Superior temporal gyrus (tissue), 1 donor: Measurements from ENCODE around the gene HPS1.

Experiments
- DNase-seq: peaks from one replicate; pipeline ENCODE4 v3.0.0-alpha.2; 2016; ENCODE audit errors: extremely low spot score

The HPS1 gene

DNA sequence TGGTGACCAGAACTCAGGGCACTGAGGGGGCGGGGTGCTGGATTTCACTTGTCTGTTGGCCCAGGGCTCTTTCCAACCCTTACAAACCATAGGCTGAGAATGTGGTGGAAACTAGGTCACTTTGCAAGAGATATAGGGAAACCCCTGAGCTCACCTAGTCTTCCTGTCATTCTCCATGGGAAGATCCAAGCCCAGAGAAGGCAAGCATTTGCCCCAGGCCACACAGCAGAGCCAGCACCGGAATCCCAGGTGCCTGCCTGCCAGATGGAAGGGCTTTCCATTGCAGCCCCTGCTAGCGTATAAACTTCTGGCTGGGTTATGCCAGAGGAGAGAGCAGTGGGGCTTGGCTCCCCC, 32.2 kb downstream of the HPS1 start:
- DNase-seq = no peak

DNA sequence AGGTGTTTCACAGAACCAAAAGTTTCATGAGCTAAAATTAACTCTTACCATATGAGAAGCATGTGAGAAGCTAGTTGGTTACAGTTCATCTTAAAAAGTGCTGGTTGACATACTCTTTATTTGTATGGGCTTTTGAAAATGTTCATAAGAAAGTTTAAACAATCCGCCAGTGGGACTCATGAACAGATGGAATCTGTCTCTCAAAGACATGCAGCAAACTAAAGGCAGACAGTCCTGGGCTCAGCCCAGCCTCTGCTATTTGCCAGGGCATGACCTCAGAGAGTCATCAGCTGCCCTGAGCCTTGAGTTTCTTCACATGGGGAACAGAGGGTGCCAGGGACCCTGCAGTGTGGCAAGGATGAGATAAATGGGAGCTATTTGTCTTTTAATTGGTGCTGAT, 35.0 kb downstream of the HPS1 start:
- no peak for DNase-seq

- DNase-seq = no peak
Observed at GRCh38 chr10:98411166-98411565, 35.6 kb downstream of the HPS1 start.

GRCh38 chr10:98410759-98411158, 36.0 kb downstream of the HPS1 start:
- DNase-seq = no peak

GRCh38 chr10:98410135-98410743, 36.5 kb downstream of the HPS1 start:
- no peak for DNase-seq

- no peak for DNase-seq
Observed at GRCh38 chr10:98408799-98409198, 37.9 kb downstream of the HPS1 start.

- DNase-seq = no peak
Observed at GRCh38 chr10:98407744-98408241, 38.9 kb downstream of the HPS1 start.

- no peak for DNase-seq
Observed at GRCh38 chr10:98407017-98407743, 39.6 kb downstream of the HPS1 start.

- peak; percentile 47 for DNase-seq
Observed at GRCh38 chr10:98405422-98405821, 41.3 kb downstream of the HPS1 start.

GRCh38 chr10:98404571-98405359, 42.0 kb downstream of the HPS1 start:
- DNase-seq = no peak

DNA sequence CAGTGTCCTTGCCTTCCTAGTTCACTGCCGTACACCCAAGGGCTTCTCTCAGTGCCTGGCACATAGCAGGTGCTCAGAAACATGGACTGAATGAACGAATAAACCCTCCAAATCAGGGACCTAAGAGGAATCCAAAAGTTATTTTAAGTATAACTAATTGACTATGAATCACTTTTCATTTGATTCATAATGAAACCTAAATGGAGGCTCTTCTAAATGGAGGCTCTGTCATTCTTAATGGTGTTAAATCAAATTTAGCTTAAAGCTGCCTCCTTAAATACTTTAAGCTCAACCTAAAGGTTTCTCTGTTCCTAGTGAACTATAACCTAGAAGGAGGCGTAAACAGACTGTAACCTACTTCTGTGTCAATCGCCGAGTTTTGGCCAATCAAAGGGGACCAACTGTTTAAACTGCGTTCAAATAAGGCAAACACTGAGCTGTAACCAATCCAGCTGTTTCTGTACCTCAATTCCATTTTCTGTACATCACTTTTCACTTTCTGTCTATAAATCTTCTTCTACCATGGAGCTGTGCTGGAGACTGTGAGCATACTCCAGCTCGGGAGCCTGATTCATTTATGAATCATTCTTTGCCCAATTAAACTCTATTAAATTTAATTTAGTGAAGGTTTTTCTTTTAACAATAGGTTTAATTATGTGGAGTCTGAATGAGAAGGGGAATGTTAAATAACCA, 42.8 kb downstream of the HPS1 start:
- DNase-seq = no peak

- DNase-seq = no peak
Observed at GRCh38 chr10:98402931-98403718, 43.6 kb downstream of the HPS1 start.

DNA sequence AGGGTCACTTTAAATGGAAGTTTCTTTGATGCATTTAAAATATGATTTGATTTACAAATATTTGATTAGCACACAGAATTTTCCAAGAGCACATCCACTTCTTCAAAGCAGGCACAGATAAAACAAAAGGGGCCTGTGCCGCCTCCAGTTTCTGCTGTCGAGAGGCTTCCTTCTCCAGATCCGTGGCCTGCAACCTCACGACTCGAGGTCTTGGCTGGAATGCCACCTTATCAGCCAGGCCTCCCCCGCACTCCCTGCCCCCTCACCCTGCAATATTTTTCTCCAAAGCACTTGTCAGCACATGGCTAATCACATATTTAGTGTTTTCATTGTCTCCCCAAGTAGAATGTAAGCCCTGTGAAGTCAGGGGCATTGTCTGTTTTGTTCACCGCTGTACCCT, 44.3 kb downstream of the HPS1 start:
- no peak for DNase-seq

- DNase-seq = no peak
Observed at GRCh38 chr10:98400482-98400881, 46.3 kb downstream of the HPS1 start.

DNA sequence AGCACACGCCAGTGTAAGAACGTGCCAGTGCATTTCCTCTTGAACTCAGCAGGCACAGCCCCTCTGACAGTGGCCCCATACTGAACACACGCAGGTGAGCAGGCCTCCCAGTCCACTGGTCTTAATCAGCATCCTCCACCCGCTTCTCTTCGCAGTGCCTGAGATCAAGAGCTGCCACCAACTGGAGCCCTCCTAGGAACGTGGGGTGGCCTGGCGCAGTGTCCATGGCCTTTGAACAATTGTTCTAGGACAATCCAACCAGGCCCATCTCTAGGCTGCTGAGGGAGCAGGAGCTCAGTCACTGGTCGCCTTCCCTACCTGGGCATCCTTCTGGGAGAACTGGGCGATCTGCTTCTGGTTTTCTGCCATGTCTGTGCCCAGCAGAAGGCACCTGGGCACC, 47.0 kb downstream of the HPS1 start:
- DNase-seq = no peak

GRCh38 chr10:98397089-98397600, 49.6 kb downstream of the HPS1 start:
- no peak for DNase-seq

GRCh38 chr10:98396096-98397063, 50.4 kb downstream of the HPS1 start:
- DNase-seq = no peak

- DNase-seq = no peak
Observed at GRCh38 chr10:98394851-98395440, 51.8 kb downstream of the HPS1 start.

DNA sequence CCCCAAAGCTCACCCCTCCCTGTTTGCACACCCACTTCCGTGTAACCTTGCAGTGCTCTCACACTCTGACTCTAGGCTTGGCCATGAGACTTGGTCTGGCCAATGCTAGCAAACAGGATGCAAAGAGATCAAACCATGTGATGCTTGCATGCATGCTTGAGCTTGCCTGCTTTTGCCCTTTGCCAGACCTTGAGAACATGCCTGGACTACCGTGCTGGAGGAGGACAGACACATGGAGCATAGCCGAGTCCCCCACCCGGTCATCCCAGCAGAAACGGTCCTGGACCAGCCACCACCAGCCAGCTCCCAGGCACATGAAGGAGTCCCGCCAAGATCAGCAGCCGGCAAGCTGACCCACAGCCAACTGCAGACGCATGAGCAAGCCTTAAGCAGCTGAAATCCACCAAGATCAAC, 55.1 kb downstream of the HPS1 start:
- DNase-seq = no peak

GRCh38 chr10:98391065-98391464, 55.7 kb downstream of the HPS1 start:
- no peak for DNase-seq
